ENCODE measurements around the gene C1QTNF12.

- TF ChIP-seq RAD21 (conservative IDR thresholded peaks at IDR 0.05) (no peak), REST (IDR thresholded peaks at IDR 0.05; ENCODE audit: borderline replicate concordance) (no peak), CTCF (IDR thresholded peaks at IDR 0.05; ENCODE audit: poor library complexity, severe bottlenecking) (no peak)
Observed at GRCh38 chr1:1232208-1232795, 14.2 kb downstream of the C1QTNF12 start, which contains the start of gene B3GALT6.

Measured in neural cell (in vitro differentiated cells).